Measurements from ENCODE around the gene USP6.
"Not testable (repeated sequence)": the region's sequence is repeated elsewhere in the genome, so short reads cannot be mapped to it uniquely, and the experiment has no call there.

The USP6 gene

GRCh38 chr17:5183410-5183793 is 67.6 kb downstream of the USP6 start:
- no peak for FAIRE-seq
- no peak for DNase-seq (ENCODE audit: insufficient read length, low spot score)

- no peak for FAIRE-seq
- DNase-seq (ENCODE audit: insufficient read length, low spot score) = no peak
Measured at GRCh38 chr17:5184288-5184687, 68.5 kb downstream of the USP6 start.

- FAIRE-seq (peak; percentile 96), DNase-seq (ENCODE audit: insufficient read length, low spot score) (peak; percentile 99)
Measured at GRCh38 chr17:5191541-5192417, 75.9 kb downstream of the USP6 start, which contains the start of gene ZNF594. Gene ZNF594, minus strand, starts transcription at chr17:5191868. Its CDS starts 7,612 bp downstream, at chr17:5184256.

GRCh38 chr17:5194346-5194745 is 78.5 kb downstream of the USP6 start:
- no peak for DNase-seq (ENCODE audit: insufficient read length, low spot score)
- no peak for FAIRE-seq

- no peak for FAIRE-seq
- DNase-seq (ENCODE audit: insufficient read length, low spot score) = no peak
Measured at GRCh38 chr17:5198472-5198871, 82.6 kb downstream of the USP6 start.

GRCh38 chr17:5200360-5200759 is 84.5 kb downstream of the USP6 start:
- FAIRE-seq = no peak

GRCh38 chr17:5201011-5201410 is 85.2 kb downstream of the USP6 start:
- FAIRE-seq = no peak

More at GRCh38 chr17:5200360-5200759, 84.5 kb downstream of the USP6 start:
- DNase-seq (ENCODE audit: insufficient read length, low spot score) = no peak

GRCh38 chr17:5203178-5203907 is 87.5 kb downstream of the USP6 start:
- FAIRE-seq (no peak), DNase-seq (ENCODE audit: insufficient read length, low spot score) (no peak)

More at GRCh38 chr17:5201011-5201410, 85.2 kb downstream of the USP6 start:
- DNase-seq (ENCODE audit: insufficient read length, low spot score) = no peak

- FAIRE-seq (no peak), DNase-seq (ENCODE audit: insufficient read length, low spot score) (no peak)
Measured at GRCh38 chr17:5203908-5204294, 88.1 kb downstream of the USP6 start.

GRCh38 chr17:5209396-5209795 is 93.6 kb downstream of the USP6 start:
- DNase-seq (ENCODE audit: insufficient read length, low spot score) (no peak), FAIRE-seq (no peak)

GRCh38 chr17:5210091-5210490 is 94.3 kb downstream of the USP6 start:
- FAIRE-seq = peak; percentile 40
- no peak for DNase-seq (ENCODE audit: insufficient read length, low spot score)

GRCh38 chr17:5210614-5211252 is 94.9 kb downstream of the USP6 start:
- FAIRE-seq (no peak), DNase-seq (ENCODE audit: insufficient read length, low spot score) (no peak)

GRCh38 chr17:5211458-5211857 is 95.6 kb downstream of the USP6 start:
- no peak for DNase-seq (ENCODE audit: insufficient read length, low spot score)
- no peak for FAIRE-seq

- FAIRE-seq = not testable (repeated sequence)
Measured at GRCh38 chr17:5217562-5217961, 101.7 kb downstream of the USP6 start.

GRCh38 chr17:5219536-5219935 is 103.7 kb downstream of the USP6 start:
- FAIRE-seq (no peak), DNase-seq (ENCODE audit: insufficient read length, low spot score) (no peak)

More at GRCh38 chr17:5217562-5217961, 101.7 kb downstream of the USP6 start:
- DNase-seq (ENCODE audit: insufficient read length, low spot score) = not testable (repeated sequence)

- DNase-seq (ENCODE audit: insufficient read length, low spot score) (no peak), FAIRE-seq (no peak)
Measured at GRCh38 chr17:5220074-5220473, 104.2 kb downstream of the USP6 start.

GRCh38 chr17:5221912-5222311 is 106.1 kb downstream of the USP6 start:
- FAIRE-seq; DNase-seq (ENCODE audit: insufficient read length, low spot score): not testable (repeated sequence)
